Esophagus muscularis mucosa (tissue), 4 donors: ENCODE results near the gene SCAANT1. TPM values are rescaled to one million over a fixed set of nuclear protein-coding genes. Genes with fewer than 3 reads are reported as not detected.
A peak's percentile ranks its signal among the peaks of the same experiment; 100 is the strongest.

Experiments
- DNase-seq: peaks from one replicate; pipeline ENCODE4 v3.0.0-alpha.2; 2017; ENCODE audit errors: extremely low spot score
- H3K27ac ChIP-seq, 4 donors: fragments of 200-600 bp; sonication (generic); replicated peaks in 1 of 4; 1 replicate in 3 of 4; 2 replicates in 1 of 4; pipeline ENCODE4 v1.5.1; 2016 to 2019; ENCODE audit warnings: mild to moderate bottlenecking in 1 of 4
- H3K27me3 ChIP-seq, 4 donors: fragments of 200-600 bp; sonication (generic); one replicate each; pipeline versions ENCODE4 v1.5.1 to v1.6.0; 2016 to 2019
- H3K36me3 ChIP-seq, 4 donors: fragments of 200-600 bp; sonication (generic); one replicate each; pipeline ENCODE4 v1.5.1; 2016 to 2019
- H3K4me1 ChIP-seq, 4 donors: fragments of 200-600 bp; sonication (generic); one replicate each; pipeline ENCODE4 v1.5.1; 2016 to 2019
- H3K4me3 ChIP-seq, 4 donors: fragments of 200-600 bp; sonication (generic); 1 replicate in 2 of 4; 2 replicates in 2 of 4; pipeline ENCODE4 v1.5.1; 2016 to 2019; ENCODE audit warnings: mild to moderate bottlenecking in 4 of 4, moderate library complexity in 1 of 4
- H3K9me3 ChIP-seq, 4 donors: fragments of 200-600 bp; sonication (generic); 1 replicate in 3 of 4; 2 replicates in 1 of 4; pipeline ENCODE4 v1.5.1; 2016 to 2019
- CTCF ChIP-seq, 3 experiments: fragments of 200-600 bp in 2 of 3; fragments of 450-650 bp in 1 of 3; sonication (generic) in 2 of 3; IDR thresholded peaks; one replicate each; pipeline ENCODE4 v1.5.1; 2017 to 2019; ENCODE audit warnings: antibody characterized with exemption in 3 of 3, mild to moderate bottlenecking in 2 of 3, moderate library complexity in 1 of 3
- EP300 ChIP-seq: sonication (generic); formaldehyde crosslinking; IDR thresholded peaks from one replicate; pipeline ENCODE4 v1.6.1; 2017; ENCODE audit warnings: antibody characterized with exemption
- POLR2A ChIP-seq: fragments of 450-650 bp; IDR thresholded peaks from one replicate; pipeline ENCODE4 v1.6.1; 2017; ENCODE audit warnings: antibody characterized with exemption, moderate library complexity, mild to moderate bottlenecking, low read depth
- POLR2AphosphoS5 ChIP-seq, 2 donors: sonication (generic); formaldehyde crosslinking; IDR thresholded peaks; one replicate each; pipeline ENCODE4 v1.6.1; 2017; ENCODE audit warnings: antibody characterized with exemption in 2 of 2
- WGBS: methylation state at CpG from one replicate; pipeline ENCODE4 v1.1.5; 2018; 5-methylcytosine and 5-hydroxymethylcytosine counted together
- intact Hi-C: fragments of 100-400 bp; cut with DNase I; formaldehyde crosslinking; loops from one replicate; pipeline ENCODE4 v1.15.1; 2023
- total RNA-seq, 4 donors: library from RNA; depleted of rRNA; stranded (reverse); fragments of >200 nt; gene quantifications; one replicate each; pipeline versions ENCODE4 v1.1.0 to v1.2.1, GENCODE V29; 2016

SCAANT1 gene
- total RNA-seq, 4 donors from 2014 or later = not detected

GRCh38 chr3:63908776-63909175, 3.4 kb downstream of the SCAANT1 start:
- Histone ChIP-seq H3K4me3 (no peak overlapping the region), H3K9me3 (no peaks in the 10 kb centered on the region), H3K27ac (no peak overlapping the region), H3K27me3 (no peaks in the 10 kb centered on the region), H3K4me1 (peaks cover 13 to 26% (median 21%) of the 10 kb centered on the region in 4 donors), H3K36me3 (peaks cover 0 to 3% (median 0%) of the 10 kb centered on the region in 4 donors)
- no peak for TF ChIP-seq POLR2AphosphoS5 (IDR thresholded peaks at IDR 0.05)
- no peak for TF ChIP-seq EP300
- no peak for TF ChIP-seq POLR2A
- TF ChIP-seq CTCF (IDR thresholded peaks at IDR 0.05) = no peak
- intact Hi-C loops = no loop called here
- DNase-seq = no peak
- 100% methylated on average over 1 of the region's 1 CpG for WGBS

GRCh38 chr3:63908081-63908736, 4.0 kb downstream of the SCAANT1 start:
- H3K36me3 ChIP-seq = peaks cover 0 to 3% (median 0%) of the 10 kb centered on the region in 4 donors

GRCh38 chr3:63905731-63906620, 6.2 kb downstream of the SCAANT1 start:
- no peak for DNase-seq
- H3K27ac ChIP-seq = no peak overlapping the region
- H3K9me3 ChIP-seq = no peaks in the 10 kb centered on the region
- TF ChIP-seq CTCF (IDR thresholded peaks at IDR 0.05) = no peak
- TF ChIP-seq POLR2A = no peak
- no peak for TF ChIP-seq EP300
- TF ChIP-seq POLR2AphosphoS5 (IDR thresholded peaks at IDR 0.05) = no peak
- peaks cover 2 to 11% (median 8%) of the 10 kb centered on the region in 4 donors for H3K4me1 ChIP-seq
- H3K4me3 ChIP-seq = no peak overlapping the region
- H3K27me3 ChIP-seq = no peaks in the 10 kb centered on the region
- 87% methylated on average over 4 of the region's 4 CpGs for WGBS
- intact Hi-C loops = no loop called here
- peaks cover 0 to 3% (median 0%) of the 10 kb centered on the region in 4 donors for H3K36me3 ChIP-seq

More at GRCh38 chr3:63908081-63908736, 4.0 kb downstream of the SCAANT1 start:
- H3K27me3 ChIP-seq = no peaks in the 10 kb centered on the region
- TF ChIP-seq EP300 (no peak), POLR2AphosphoS5 (IDR thresholded peaks at IDR 0.05) (no peak), CTCF (IDR thresholded peaks at IDR 0.05) (peak in 2 of 3 experiments; percentile 9 to 18), POLR2A (no peak)
- DNase-seq = no peak
- no peak overlapping the region for H3K27ac ChIP-seq
- intact Hi-C loops = no loop called here
- 48% methylated on average over 2 of the region's 2 CpGs for WGBS
- H3K4me1 ChIP-seq = peaks cover 8 to 20% (median 17%) of the 10 kb centered on the region in 4 donors
- H3K4me3 ChIP-seq = no peak overlapping the region
- H3K9me3 ChIP-seq = no peaks in the 10 kb centered on the region

- Histone ChIP-seq H3K4me3 (no peak overlapping the region), H3K4me1 (peaks cover 2 to 10% (median 5%) of the 10 kb centered on the region in 4 donors), H3K36me3 (peaks cover 0 to 23% (median 13%) of the 10 kb centered on the region in 4 donors), H3K9me3 (no peaks in the 10 kb centered on the region), H3K27ac (no peak overlapping the region), H3K27me3 (no peaks in the 10 kb centered on the region)
- TF ChIP-seq CTCF (IDR thresholded peaks at IDR 0.05) (no peak), POLR2A (no peak), POLR2AphosphoS5 (IDR thresholded peaks at IDR 0.05) (no peak), EP300 (no peak)
- WGBS = 73% methylated on average over 2 of the region's 2 CpGs
- intact Hi-C loops = no loop called here
- DNase-seq = no peak
Measured at GRCh38 chr3:63900459-63900858, 11.7 kb downstream of the SCAANT1 start.
